ENCODE data around the gene OR6C70. TPM values are rescaled to one million over a fixed set of nuclear protein-coding genes. Genes with fewer than 3 reads are reported as not detected.
"Not testable (repeated sequence)": the region's sequence is repeated elsewhere in the genome, so short reads cannot be mapped to it uniquely, and the experiment has no call there.

The OR6C70 gene
- polyA plus RNA-seq, 1 donor, result not detected

GRCh38 chr12:55472264-55472663, 2.3 kb upstream of the OR6C70 start:
- no peaks in the 10 kb centered on the region for H3K9me3 ChIP-seq (ENCODE audit: control insufficient read depth, low read depth, low read length)
- no peaks in the 10 kb centered on the region for H3K27me3 ChIP-seq (ENCODE audit: control insufficient read depth, insufficient read depth, low read length)
- WGBS (ENCODE audit: insufficient coverage, low lambda C conversion rate), result 100% methylated on average over 1 of the region's 1 CpG
- no peaks in the 10 kb centered on the region for H3K36me3 ChIP-seq (ENCODE audit: control insufficient read depth, insufficient read depth, low read length)
- no peak overlapping the region for H3K27ac ChIP-seq (ENCODE audit: low read length)
- no peaks in the 10 kb centered on the region for H3K4me1 ChIP-seq (ENCODE audit: control insufficient read depth, insufficient read depth, low read length)
- H3K4me3 ChIP-seq (ENCODE audit: low read length), result no peak overlapping the region
- DNase-seq, result no peak

DNA sequence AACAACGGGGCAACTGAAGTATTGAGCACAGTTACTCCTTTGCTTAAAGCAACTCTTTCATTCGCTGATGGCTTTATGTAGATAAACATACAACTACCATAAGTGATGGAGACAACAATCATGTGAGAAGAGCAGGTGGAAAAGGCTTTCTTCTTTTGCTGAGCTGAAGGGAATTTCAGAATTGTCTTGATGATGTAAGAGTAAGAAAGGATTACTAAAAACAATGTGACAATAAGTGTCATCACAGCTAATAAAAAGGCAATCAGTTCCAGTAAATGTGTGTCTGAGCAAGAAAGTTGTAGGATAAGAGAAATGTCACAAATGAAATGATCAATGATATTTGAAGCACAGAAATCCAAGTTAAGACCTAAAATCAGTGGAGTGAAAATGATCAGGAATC, 647 bp downstream of the OR6C70 start:
- Histone ChIP-seq H3K9me3 (ENCODE audit: control insufficient read depth, low read depth, low read length) (no peaks in the 10 kb centered on the region), H3K4me3 (ENCODE audit: low read length) (no peak overlapping the region), H3K36me3 (ENCODE audit: control insufficient read depth, insufficient read depth, low read length) (no peaks in the 10 kb centered on the region), H3K27ac (ENCODE audit: low read length) (no peak overlapping the region), H3K4me1 (ENCODE audit: control insufficient read depth, insufficient read depth, low read length) (no peaks in the 10 kb centered on the region), H3K27me3 (ENCODE audit: control insufficient read depth, insufficient read depth, low read length) (no peaks in the 10 kb centered on the region)
- DNase-seq, result no peak
- no CpG with 5 or more reads among the region's 2 CpGs for WGBS (ENCODE audit: insufficient coverage, low lambda C conversion rate)

- Histone ChIP-seq H3K27ac (ENCODE audit: low read length) (no peak overlapping the region), H3K4me1 (ENCODE audit: control insufficient read depth, insufficient read depth, low read length) (no peaks in the 10 kb centered on the region), H3K36me3 (ENCODE audit: control insufficient read depth, insufficient read depth, low read length) (no peaks in the 10 kb centered on the region), H3K4me3 (ENCODE audit: low read length) (no peak overlapping the region), H3K27me3 (ENCODE audit: control insufficient read depth, insufficient read depth, low read length) (no peaks in the 10 kb centered on the region), H3K9me3 (ENCODE audit: control insufficient read depth, low read depth, low read length) (no peaks in the 10 kb centered on the region)
- no peak for DNase-seq
- 71% methylated on average over 2 of the region's 2 CpGs for WGBS (ENCODE audit: insufficient coverage, low lambda C conversion rate)
These were observed 2.1 kb downstream of the OR6C70 start for GRCh38 chr12:55467836-55468235.

- not testable (repeated sequence) for H3K4me1 ChIP-seq (ENCODE audit: control insufficient read depth, insufficient read depth, low read length); H3K36me3 ChIP-seq (ENCODE audit: control insufficient read depth, insufficient read depth, low read length); H3K4me3 ChIP-seq (ENCODE audit: low read length); DNase-seq; H3K27me3 ChIP-seq (ENCODE audit: control insufficient read depth, insufficient read depth, low read length); H3K27ac ChIP-seq (ENCODE audit: low read length); H3K9me3 ChIP-seq (ENCODE audit: control insufficient read depth, low read depth, low read length)
- no CpG with 5 or more reads among the region's 1 CpG for WGBS (ENCODE audit: insufficient coverage, low lambda C conversion rate)
These were observed 5.0 kb downstream of the OR6C70 start for GRCh38 chr12:55464926-55465325.

- Histone ChIP-seq H3K27ac (ENCODE audit: low read length) (no peak overlapping the region), H3K36me3 (ENCODE audit: control insufficient read depth, insufficient read depth, low read length) (no peaks in the 10 kb centered on the region), H3K27me3 (ENCODE audit: control insufficient read depth, insufficient read depth, low read length) (no peaks in the 10 kb centered on the region), H3K4me1 (ENCODE audit: control insufficient read depth, insufficient read depth, low read length) (no peaks in the 10 kb centered on the region), H3K9me3 (ENCODE audit: control insufficient read depth, low read depth, low read length) (no peaks in the 10 kb centered on the region), H3K4me3 (ENCODE audit: low read length) (no peak overlapping the region)
- no peak for DNase-seq
These were observed 21.1 kb downstream of the OR6C70 start for GRCh38 chr12:55448825-55449224.

- no peaks in the 10 kb centered on the region for H3K27me3 ChIP-seq (ENCODE audit: control insufficient read depth, insufficient read depth, low read length)
- H3K27ac ChIP-seq (ENCODE audit: low read length), result no peak overlapping the region
- H3K4me1 ChIP-seq (ENCODE audit: control insufficient read depth, insufficient read depth, low read length), result no peaks in the 10 kb centered on the region
- WGBS (ENCODE audit: insufficient coverage, low lambda C conversion rate), result 71% methylated on average over 4 of the region's 5 CpGs
- no peaks in the 10 kb centered on the region for H3K36me3 ChIP-seq (ENCODE audit: control insufficient read depth, insufficient read depth, low read length)
- no peak overlapping the region for H3K4me3 ChIP-seq (ENCODE audit: low read length)
- DNase-seq, result peak; percentile 2 to 20
- no peaks in the 10 kb centered on the region for H3K9me3 ChIP-seq (ENCODE audit: control insufficient read depth, low read depth, low read length)
These were observed 23.6 kb downstream of the OR6C70 start for GRCh38 chr12:55446326-55446725.

DNA sequence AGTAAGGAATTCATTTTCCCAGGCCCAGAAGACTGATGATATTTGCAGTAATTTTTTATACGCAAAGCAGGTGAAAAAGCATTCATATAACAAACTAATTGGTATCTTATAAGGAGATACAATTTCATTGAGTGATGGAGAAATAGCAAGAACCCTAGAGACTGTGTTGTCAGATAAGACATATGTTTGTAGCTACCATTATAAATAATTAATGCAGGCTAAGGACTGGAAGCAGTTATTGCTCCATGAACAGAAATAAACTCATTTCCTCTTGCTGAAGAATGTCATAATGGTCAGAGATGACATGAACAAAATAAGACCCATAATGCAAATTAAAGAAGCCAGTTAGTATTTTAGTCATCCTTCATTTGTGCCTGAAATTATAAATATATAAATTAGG, 24.6 kb downstream of the OR6C70 start:
- no peak overlapping the region for H3K4me3 ChIP-seq (ENCODE audit: low read length)
- no peaks in the 10 kb centered on the region for H3K27me3 ChIP-seq (ENCODE audit: control insufficient read depth, insufficient read depth, low read length)
- H3K36me3 ChIP-seq (ENCODE audit: control insufficient read depth, insufficient read depth, low read length), result no peaks in the 10 kb centered on the region
- no peak overlapping the region for H3K27ac ChIP-seq (ENCODE audit: low read length)
- no peak for DNase-seq
- no peaks in the 10 kb centered on the region for H3K4me1 ChIP-seq (ENCODE audit: control insufficient read depth, insufficient read depth, low read length)
- H3K9me3 ChIP-seq (ENCODE audit: control insufficient read depth, low read depth, low read length), result no peaks in the 10 kb centered on the region
- no CpG with 5 or more reads among the region's 1 CpG for WGBS (ENCODE audit: insufficient coverage, low lambda C conversion rate)

DNA sequence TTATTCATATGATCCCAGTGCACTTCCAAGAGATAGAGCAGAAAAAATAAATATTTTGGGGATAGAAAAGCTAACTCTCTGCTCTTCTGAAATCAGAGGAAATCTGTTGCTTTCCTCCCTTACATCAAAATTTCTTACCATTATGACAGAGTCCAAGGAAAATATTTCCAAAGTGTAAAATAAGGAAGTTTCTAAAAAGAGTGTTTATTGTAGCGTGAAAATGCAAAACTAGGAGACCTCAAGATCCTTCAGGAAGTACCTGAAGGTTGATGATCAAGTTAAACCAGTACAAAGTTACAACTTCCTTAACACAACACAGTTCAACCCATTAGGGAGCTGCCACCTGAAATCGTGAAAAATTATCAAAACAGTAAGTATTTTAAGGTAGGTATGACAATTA, 26.2 kb downstream of the OR6C70 start, which contains the start of gene OR6C2:
OR6C2 (plus strand) TSS at position 301 of the 400 bp plus-strand sequence. CDS start 8,138 bp downstream, outside the sequence.
- no peaks in the 10 kb centered on the region for H3K36me3 ChIP-seq (ENCODE audit: control insufficient read depth, insufficient read depth, low read length)
- H3K27ac ChIP-seq (ENCODE audit: low read length), result no peak within 1 kb of the TSS
- no peak within 1 kb of the TSS for H3K4me3 ChIP-seq (ENCODE audit: low read length)
- 100% methylated on average over 1 of the region's 2 CpGs for WGBS (ENCODE audit: insufficient coverage, low lambda C conversion rate)
- H3K4me1 ChIP-seq (ENCODE audit: control insufficient read depth, insufficient read depth, low read length), result no peaks in the 10 kb centered on the region
- H3K9me3 ChIP-seq (ENCODE audit: control insufficient read depth, low read depth, low read length), result no peaks in the 10 kb centered on the region
- no peak for DNase-seq
- H3K27me3 ChIP-seq (ENCODE audit: control insufficient read depth, insufficient read depth, low read length), result no peaks in the 10 kb centered on the region

DNA sequence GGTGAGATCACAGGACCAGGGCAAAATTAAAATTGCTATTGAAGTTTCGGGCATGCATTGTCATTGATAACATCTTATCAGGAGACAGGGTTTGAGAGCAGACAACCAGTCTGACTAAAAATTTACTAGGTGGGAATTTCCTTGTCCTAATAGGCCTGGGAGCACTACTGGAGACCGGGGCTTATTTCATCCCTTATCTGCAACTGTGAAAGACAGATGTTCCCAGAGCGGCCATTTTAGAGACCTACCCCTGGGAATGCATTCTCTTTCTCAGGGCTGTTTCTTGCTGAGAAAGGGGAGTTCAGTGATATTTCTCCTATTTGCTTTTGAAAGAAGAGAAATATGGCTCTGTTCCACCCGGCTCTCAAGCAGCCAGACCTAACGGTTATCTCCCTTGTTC, 28.7 kb downstream of the OR6C70 start:
- no CpG with 5 or more reads among the region's 5 CpGs for WGBS (ENCODE audit: insufficient coverage, low lambda C conversion rate)
- not testable (repeated sequence) for H3K9me3 ChIP-seq (ENCODE audit: control insufficient read depth, low read depth, low read length); H3K27me3 ChIP-seq (ENCODE audit: control insufficient read depth, insufficient read depth, low read length); H3K4me3 ChIP-seq (ENCODE audit: low read length); H3K4me1 ChIP-seq (ENCODE audit: control insufficient read depth, insufficient read depth, low read length); H3K36me3 ChIP-seq (ENCODE audit: control insufficient read depth, insufficient read depth, low read length); H3K27ac ChIP-seq (ENCODE audit: low read length); DNase-seq

GRCh38 chr12:55428331-55429243, 41.4 kb downstream of the OR6C70 start:
- Histone ChIP-seq H3K4me3 (ENCODE audit: low read length) (no peak overlapping the region), H3K4me1 (ENCODE audit: control insufficient read depth, insufficient read depth, low read length) (no peaks in the 10 kb centered on the region), H3K9me3 (ENCODE audit: control insufficient read depth, low read depth, low read length) (no peaks in the 10 kb centered on the region), H3K27me3 (ENCODE audit: control insufficient read depth, insufficient read depth, low read length) (no peaks in the 10 kb centered on the region), H3K36me3 (ENCODE audit: control insufficient read depth, insufficient read depth, low read length) (no peaks in the 10 kb centered on the region), H3K27ac (ENCODE audit: low read length) (no peak overlapping the region)
- 0% methylated on average over 1 of the region's 1 CpG for WGBS (ENCODE audit: insufficient coverage, low lambda C conversion rate)
- no peak for DNase-seq

GRCh38 chr12:55425954-55426353, 44.0 kb downstream of the OR6C70 start, which contains the start of gene OR6C76:
Gene OR6C76, plus strand, starts transcription at chr12:55426254. Its CDS starts 0 bp downstream, at chr12:55426254.
- no peaks in the 10 kb centered on the region for H3K9me3 ChIP-seq (ENCODE audit: control insufficient read depth, low read depth, low read length)
- no peaks in the 10 kb centered on the region for H3K27me3 ChIP-seq (ENCODE audit: control insufficient read depth, insufficient read depth, low read length)
- no peak for DNase-seq
- H3K4me3 ChIP-seq (ENCODE audit: low read length), result no peak within 1 kb of the TSS
- H3K27ac ChIP-seq (ENCODE audit: low read length), result no peak within 1 kb of the TSS
- no peaks in the 10 kb centered on the region for H3K4me1 ChIP-seq (ENCODE audit: control insufficient read depth, insufficient read depth, low read length)
- H3K36me3 ChIP-seq (ENCODE audit: control insufficient read depth, insufficient read depth, low read length), result no peaks in the 10 kb centered on the region
- WGBS (ENCODE audit: insufficient coverage, low lambda C conversion rate), result no CpG with 5 or more reads among the region's 4 CpGs
